Naive thymus-derived CD4-positive, alpha-beta T cell (primary cell): ENCODE measurements around the gene DHRS3. TPM values are rescaled to one million over a fixed set of nuclear protein-coding genes. Genes with fewer than 3 reads are reported as not detected.

ENCODE experiments used
- ATAC-seq: fragments of 150-1000 bp; cut with Tn5 transposase; 2 replicates; pipeline ENCODE4 v1.10.0; 2021; ENCODE audit warnings: mild to moderate bottlenecking, moderate library complexity
- CTCF ChIA-PET: fragments of 350-600 bp; sonication (Branson Sonifier 250); formaldehyde crosslinking; loops from one replicate; lab custom pipeline; 2021; ENCODE audit warnings: antibody characterized with exemption; lab: Charles Lee
- POLR2A ChIA-PET: fragments of 350-600 bp; sonication (Branson Sonifier 250); formaldehyde crosslinking; loops from one replicate; lab custom pipeline; 2021; ENCODE audit warnings: antibody characterized with exemption, inconsistent platforms; lab: Charles Lee
- DNase-seq, 9 donors: peaks; one replicate each; pipeline versions ENCODE4 v3.0.0 to v3.0.0-alpha.2; 2020 to 2022; ENCODE audit warnings: mixed read lengths in 1 of 9
- H3K27ac ChIP-seq: one replicate; pipeline ENCODE4 v1.7.0; 2013; ENCODE audit warnings: mild to moderate bottlenecking, low read depth, low read length, moderate library complexity
- H3K27me3 ChIP-seq, 2 donors: one replicate each; pipeline ENCODE4 v1.7.0; 2013; ENCODE audit warnings: low read length in 2 of 2, mild to moderate bottlenecking in 2 of 2, moderate library complexity in 2 of 2; ENCODE audit not compliant: control insufficient read depth in 2 of 2, insufficient read depth in 2 of 2
- H3K36me3 ChIP-seq, 3 experiments: 1 replicate in 2 of 3; 2 replicates in 1 of 3; pipeline ENCODE4 v1.7.0; 2013; ENCODE audit warnings: low read length in 3 of 3, mild to moderate bottlenecking in 3 of 3, moderate library complexity in 1 of 3; ENCODE audit not compliant: insufficient read depth in 3 of 3, control insufficient read depth in 2 of 3
- H3K4me1 ChIP-seq, 2 donors: one replicate each; pipeline ENCODE4 v1.7.0; 2013; ENCODE audit warnings: low read length in 2 of 2, mild to moderate bottlenecking in 2 of 2, moderate library complexity in 1 of 2; ENCODE audit not compliant: control insufficient read depth in 2 of 2, insufficient read depth in 2 of 2
- H3K4me3 ChIP-seq: 2 replicates; pipeline ENCODE4 v1.7.0; 2013; ENCODE audit warnings: mild to moderate bottlenecking, low read length
- H3K9me3 ChIP-seq, 3 experiments: 1 replicate in 2 of 3; 2 replicates in 1 of 3; pipeline ENCODE4 v1.7.0; 2013; ENCODE audit warnings: low read length in 3 of 3; ENCODE audit not compliant: control insufficient read depth in 2 of 3
- H3K27ac Mint-ChIP-seq, 9 donors: one replicate each; pipeline ENCODE4 v1.8.0; 2020 to 2022; ENCODE audit warnings: mixed read lengths in 9 of 9, mild to moderate bottlenecking in 8 of 9, moderate library complexity in 5 of 9, inconsistent platforms in 2 of 9
- H3K27me3 Mint-ChIP-seq, 5 donors: one replicate each; pipeline ENCODE4 v1.8.0; 2021 to 2022; ENCODE audit warnings: mixed read lengths in 5 of 5, mild to moderate bottlenecking in 1 of 5
- H3K36me3 Mint-ChIP-seq, 5 donors: one replicate each; pipeline ENCODE4 v1.8.0; 2020 to 2022; ENCODE audit warnings: mixed read lengths in 5 of 5, mild to moderate bottlenecking in 3 of 5, inconsistent platforms in 1 of 5
- H3K4me1 Mint-ChIP-seq, 7 donors: one replicate each; pipeline ENCODE4 v1.8.0; 2020 to 2022; ENCODE audit warnings: mixed read lengths in 7 of 7, mild to moderate bottlenecking in 3 of 7, inconsistent platforms in 1 of 7
- H3K4me3 Mint-ChIP-seq, 10 donors: one replicate each; pipeline ENCODE4 v1.8.0; 2020 to 2022; ENCODE audit warnings: mild to moderate bottlenecking in 10 of 10, mixed read lengths in 10 of 10, moderate library complexity in 6 of 10, inconsistent platforms in 2 of 10
- H3K9me3 Mint-ChIP-seq, 11 donors: one replicate each; pipeline ENCODE4 v1.8.0; 2020 to 2022; ENCODE audit warnings: mixed read lengths in 11 of 11, mild to moderate bottlenecking in 4 of 11, inconsistent platforms in 1 of 11, moderate library complexity in 1 of 11
- intact Hi-C, 2 donors: fragments of 100-400 bp; cut with micrococcal nuclease; formaldehyde crosslinking; loops; one replicate each; pipeline ENCODE4 v1.15.1; 2023
- polyA plus RNA-seq, 2 donors: library from polyadenylated mRNA; unstranded; fragments of 300-500 nt; fragmentation: Illumina TruSeq; gene quantifications; one replicate each; pipeline ENCODE4 v1.2.3, GENCODE V29; 2021
- total RNA-seq, 6 experiments: library from RNA in 5 of 6; stranded (reverse) in 5 of 6; gene quantifications; 1 replicate in 5 of 6; 2 replicates in 1 of 6; pipeline ENCODE4 v1.2.3 and lab custom pipeline; 2021 to 2026

DHRS3 gene
- total and polyA plus RNA-seq, 7 experiments from 2014 or later = 39.9 to 115 (median 68.9) TPM

- ChIA-PET POLR2A (interaction anchor here (1.7 kb wide), 1 partner anchor 22 kb away, joined by 3 read pairs; no protein-coding TSS in a partner anchor), CTCF (interaction anchor here (0.6 kb wide), 1 partner anchor 40 kb away, joined by 3 read pairs; no protein-coding TSS in a partner anchor)
- Histone ChIP-seq H3K9me3 (no peaks in the 10 kb centered on the region), H3K27me3 (no peaks in the 10 kb centered on the region), H3K27ac (no peak overlapping the region), H3K36me3 (peaks cover 0 to 82% (median 6%) of the 10 kb centered on the region in 3 experiments), H3K4me3 (no peak overlapping the region), H3K4me1 (no peaks in the 10 kb centered on the region)
- peaks cover 0 to 13% (median 5%) of the 10 kb centered on the region in 7 donors for H3K4me1 Mint-ChIP-seq
- H3K27me3 Mint-ChIP-seq = no peaks in the 10 kb centered on the region
- DNase-seq (no peak), ATAC-seq (no peak)
- peaks cover 0 to 5% (median 0%) of the 10 kb centered on the region in 11 donors for H3K9me3 Mint-ChIP-seq
- intact Hi-C loops = no loop called here
- H3K36me3 Mint-ChIP-seq = peaks cover 0 to 36% (median 18%) of the 10 kb centered on the region in 5 donors
- H3K27ac Mint-ChIP-seq = peak overlapping the region in 1 of 9 donors; percentile 4
- H3K4me3 Mint-ChIP-seq = no peak overlapping the region
These were observed 39.1 kb downstream of the DHRS3 start for GRCh38 chr1:12578860-12579422.

- H3K4me1 Mint-ChIP-seq = peaks cover 0 to 3% (median 0%) of the 10 kb centered on the region in 7 donors
- POLR2A ChIA-PET = interaction anchor here (1.4 to 2.1 kb wide), 3 partner anchors 24 to 232 kb away, joined by 3 to 4 read pairs (median 3); no protein-coding TSS in a partner anchor
These were observed 41.0 kb downstream of the DHRS3 start for GRCh38 chr1:12577020-12577419.

GRCh38 chr1:12574757-12575139, 43.3 kb downstream of the DHRS3 start:
- H3K27ac Mint-ChIP-seq = peak overlapping the region in 1 of 9 donors; percentile 19
- ChIA-PET POLR2A (no interaction called here), CTCF (no interaction called here)
- Histone ChIP-seq H3K27ac (no peak overlapping the region), H3K9me3 (no peaks in the 10 kb centered on the region), H3K36me3 (peaks cover 0 to 83% (median 6%) of the 10 kb centered on the region in 3 experiments), H3K4me1 (no peaks in the 10 kb centered on the region), H3K27me3 (no peaks in the 10 kb centered on the region), H3K4me3 (no peak overlapping the region)
- ATAC-seq (no peak), DNase-seq (no peak)
- H3K4me3 Mint-ChIP-seq = no peak overlapping the region
- peaks cover 5 to 51% (median 26%) of the 10 kb centered on the region in 5 donors for H3K36me3 Mint-ChIP-seq
- H3K27me3 Mint-ChIP-seq = no peaks in the 10 kb centered on the region
- intact Hi-C loops = no loop called here
- no peaks in the 10 kb centered on the region for H3K9me3 Mint-ChIP-seq
- peaks cover 0 to 3% (median 0%) of the 10 kb centered on the region in 7 donors for H3K4me1 Mint-ChIP-seq

More at GRCh38 chr1:12577020-12577419, 41.0 kb downstream of the DHRS3 start:
- no peak overlapping the region for H3K4me3 Mint-ChIP-seq
- H3K27ac Mint-ChIP-seq = no peak overlapping the region
- Histone ChIP-seq H3K27ac (no peak overlapping the region), H3K4me1 (no peaks in the 10 kb centered on the region), H3K36me3 (peaks cover 0 to 85% (median 9%) of the 10 kb centered on the region in 3 experiments), H3K4me3 (no peak overlapping the region), H3K9me3 (no peaks in the 10 kb centered on the region), H3K27me3 (no peaks in the 10 kb centered on the region)
- H3K36me3 Mint-ChIP-seq = peaks cover 5 to 47% (median 27%) of the 10 kb centered on the region in 5 donors
- intact Hi-C loops = no loop called here
- no peak for ATAC-seq
- no peak for DNase-seq
- peaks cover 0 to 4% (median 0%) of the 10 kb centered on the region in 11 donors for H3K9me3 Mint-ChIP-seq
- CTCF ChIA-PET = interaction anchor here (0.6 kb wide), 1 partner anchor 413 kb away, joined by 3 read pairs; no protein-coding TSS in a partner anchor
- H3K27me3 Mint-ChIP-seq = no peaks in the 10 kb centered on the region

- Mint-ChIP-seq H3K4me3 (no peak overlapping the region), H3K4me1 (peaks cover 0 to 3% (median 0%) of the 10 kb centered on the region in 7 donors), H3K9me3 (no peaks in the 10 kb centered on the region), H3K27ac (peak overlapping the region in 7 of 9 donors; percentile 6 to 84 (median 48)), H3K36me3 (peaks cover 5 to 48% (median 30%) of the 10 kb centered on the region in 5 donors), H3K27me3 (no peaks in the 10 kb centered on the region)
- H3K27ac ChIP-seq = no peak overlapping the region
- no peaks in the 10 kb centered on the region for H3K27me3 ChIP-seq
- H3K4me3 ChIP-seq = no peak overlapping the region
- H3K4me1 ChIP-seq = no peaks in the 10 kb centered on the region
- POLR2A ChIA-PET = no interaction called here
- ATAC-seq (no peak), DNase-seq (no peak)
- H3K36me3 ChIP-seq = peaks cover 0 to 71% (median 6%) of the 10 kb centered on the region in 3 experiments
- H3K9me3 ChIP-seq = no peaks in the 10 kb centered on the region
- intact Hi-C loops = no loop called here
- CTCF ChIA-PET = no interaction called here
These were observed 44.8 kb downstream of the DHRS3 start for GRCh38 chr1:12573015-12573825.

- intact Hi-C loops = no loop called here
- Histone ChIP-seq H3K36me3 (peaks cover 0 to 71% (median 6%) of the 10 kb centered on the region in 3 experiments), H3K4me1 (no peaks in the 10 kb centered on the region), H3K4me3 (no peak overlapping the region), H3K27me3 (no peaks in the 10 kb centered on the region), H3K27ac (no peak overlapping the region), H3K9me3 (no peaks in the 10 kb centered on the region)
- ChIA-PET CTCF (interaction anchor here (0.7 kb wide), 1 partner anchor 636 kb away, joined by 3 read pairs; no protein-coding TSS in a partner anchor), POLR2A (no interaction called here)
- DNase-seq (no peak), ATAC-seq (no peak)
- H3K27ac Mint-ChIP-seq = peak overlapping the region in 2 of 9 donors; percentile 31 to 33
- H3K36me3 Mint-ChIP-seq = peaks cover 5 to 50% (median 32%) of the 10 kb centered on the region in 5 donors
- H3K9me3 Mint-ChIP-seq = no peaks in the 10 kb centered on the region
- no peaks in the 10 kb centered on the region for H3K27me3 Mint-ChIP-seq
- H3K4me3 Mint-ChIP-seq = no peak overlapping the region
- H3K4me1 Mint-ChIP-seq = peaks cover 0 to 3% (median 0%) of the 10 kb centered on the region in 7 donors
These were observed 45.5 kb downstream of the DHRS3 start for GRCh38 chr1:12572522-12572921.

GRCh38 chr1:12570291-12570690, 47.7 kb downstream of the DHRS3 start:
- Histone ChIP-seq H3K4me1 (no peaks in the 10 kb centered on the region), H3K27ac (no peak overlapping the region), H3K27me3 (no peaks in the 10 kb centered on the region), H3K9me3 (no peaks in the 10 kb centered on the region), H3K36me3 (peaks cover 0 to 73% (median 6%) of the 10 kb centered on the region in 3 experiments), H3K4me3 (no peak overlapping the region)
- ATAC-seq (no peak), DNase-seq (no peak)
- peak overlapping the region in 3 of 9 donors; percentile 45 to 53 (median 45) for H3K27ac Mint-ChIP-seq
- H3K36me3 Mint-ChIP-seq = peaks cover 5 to 57% (median 38%) of the 10 kb centered on the region in 5 donors
- CTCF ChIA-PET = no interaction called here
- no peak overlapping the region for H3K4me3 Mint-ChIP-seq
- POLR2A ChIA-PET = interaction anchor here (0.9 kb wide), 1 partner anchor 9 kb away, joined by 3 read pairs; no protein-coding TSS in a partner anchor
- H3K27me3 Mint-ChIP-seq = no peaks in the 10 kb centered on the region
- H3K4me1 Mint-ChIP-seq = peaks cover 0 to 3% (median 0%) of the 10 kb centered on the region in 7 donors
- H3K9me3 Mint-ChIP-seq = peaks cover 0 to 3% (median 0%) of the 10 kb centered on the region in 11 donors
- intact Hi-C loops = no loop called here
